NCI-H1930 (cell line): ENCODE results near the gene LMAN1.

Experiments used
- DNase-seq, 2 experiments: peaks; one replicate each; lab custom pipeline; 2025; lab: John Stamatoyannopoulos, UW

Gene LMAN1, protein sequence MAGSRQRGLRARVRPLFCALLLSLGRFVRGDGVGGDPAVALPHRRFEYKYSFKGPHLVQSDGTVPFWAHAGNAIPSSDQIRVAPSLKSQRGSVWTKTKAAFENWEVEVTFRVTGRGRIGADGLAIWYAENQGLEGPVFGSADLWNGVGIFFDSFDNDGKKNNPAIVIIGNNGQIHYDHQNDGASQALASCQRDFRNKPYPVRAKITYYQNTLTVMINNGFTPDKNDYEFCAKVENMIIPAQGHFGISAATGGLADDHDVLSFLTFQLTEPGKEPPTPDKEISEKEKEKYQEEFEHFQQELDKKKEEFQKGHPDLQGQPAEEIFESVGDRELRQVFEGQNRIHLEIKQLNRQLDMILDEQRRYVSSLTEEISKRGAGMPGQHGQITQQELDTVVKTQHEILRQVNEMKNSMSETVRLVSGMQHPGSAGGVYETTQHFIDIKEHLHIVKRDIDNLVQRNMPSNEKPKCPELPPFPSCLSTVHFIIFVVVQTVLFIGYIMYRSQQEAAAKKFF

DNA sequence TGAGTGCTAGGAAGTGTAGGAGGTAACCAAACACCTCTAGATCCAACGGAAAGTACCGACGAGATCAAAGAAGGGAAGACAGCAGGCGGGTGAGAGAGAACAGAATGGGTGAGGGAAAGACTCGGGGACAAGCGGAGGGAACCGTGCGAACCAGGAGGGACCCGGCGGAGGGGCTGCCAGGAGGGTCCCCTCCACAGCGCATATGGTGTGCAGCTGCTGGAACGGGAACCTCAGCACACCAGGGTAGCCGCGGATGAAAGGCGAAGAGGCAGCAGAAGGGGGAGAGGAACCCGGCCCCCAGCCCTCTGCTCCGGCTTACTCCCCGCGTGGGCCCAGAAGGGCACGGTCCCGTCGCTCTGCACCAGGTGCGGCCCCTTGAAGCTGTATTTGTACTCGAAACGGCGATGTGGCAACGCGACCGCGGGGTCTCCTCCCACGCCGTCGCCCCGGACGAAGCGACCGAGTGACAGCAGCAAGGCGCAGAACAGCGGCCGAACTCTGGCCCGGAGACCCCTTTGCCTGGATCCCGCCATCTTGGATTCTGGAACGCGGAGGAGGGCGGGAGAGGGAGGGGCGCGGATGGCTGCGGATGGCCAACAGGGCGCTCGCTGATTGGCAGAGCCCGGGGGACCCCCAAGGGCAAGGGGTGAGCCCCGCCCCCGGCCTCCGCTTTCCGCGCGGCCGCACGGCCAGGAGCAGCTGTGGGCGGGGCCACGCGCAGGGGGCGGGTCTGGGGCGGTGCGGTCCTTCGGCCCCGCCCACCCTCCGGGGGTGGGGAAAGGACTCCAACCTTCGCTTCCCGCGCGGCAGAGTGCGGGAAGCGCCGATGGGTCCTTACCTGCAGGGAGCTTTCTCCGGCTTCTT is at the start of gene LMAN1:
TSS of gene LMAN1 (minus strand) at position 554 of the 864 bp plus-strand sequence. CDS start at position 533, 21 bp downstream.
- peak; percentile 91 to 97 for DNase-seq

DNA sequence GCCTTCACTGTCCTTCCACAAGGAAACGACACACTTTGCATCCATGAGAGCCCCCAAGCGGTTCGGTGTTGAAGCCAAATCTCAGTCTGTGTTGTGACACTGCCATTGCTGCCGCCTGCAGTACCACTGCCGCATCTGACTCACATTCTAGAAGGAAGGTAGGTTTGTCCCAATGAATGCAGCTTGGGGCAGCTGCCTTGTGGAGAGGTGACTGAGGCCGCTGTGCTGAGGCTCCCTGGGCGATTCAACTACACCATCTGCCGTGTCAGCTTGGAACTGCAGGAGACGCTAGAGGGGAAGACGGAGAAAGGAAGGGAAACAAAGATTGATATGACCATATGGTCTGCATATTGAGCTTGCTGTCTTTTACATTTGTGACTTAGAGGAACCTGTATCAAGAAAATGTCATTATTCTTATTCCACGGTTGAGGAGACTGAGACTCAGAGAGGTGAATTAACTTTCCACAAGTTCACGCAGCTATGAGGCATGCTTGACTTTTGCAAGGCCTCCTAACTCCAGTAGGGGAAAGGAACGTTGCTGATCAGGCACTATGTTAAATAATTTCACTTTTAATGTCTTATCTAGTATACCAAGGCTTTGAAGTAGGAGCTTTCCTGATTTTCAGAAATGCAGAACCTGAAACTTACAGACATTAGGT is 43.5 kb upstream of the LMAN1 start:
- peak; percentile 93 to 95 for DNase-seq

- no peak for DNase-seq
Measured at GRCh38 chr18:59400407-59400806, 41.3 kb upstream of the LMAN1 start.

DNA sequence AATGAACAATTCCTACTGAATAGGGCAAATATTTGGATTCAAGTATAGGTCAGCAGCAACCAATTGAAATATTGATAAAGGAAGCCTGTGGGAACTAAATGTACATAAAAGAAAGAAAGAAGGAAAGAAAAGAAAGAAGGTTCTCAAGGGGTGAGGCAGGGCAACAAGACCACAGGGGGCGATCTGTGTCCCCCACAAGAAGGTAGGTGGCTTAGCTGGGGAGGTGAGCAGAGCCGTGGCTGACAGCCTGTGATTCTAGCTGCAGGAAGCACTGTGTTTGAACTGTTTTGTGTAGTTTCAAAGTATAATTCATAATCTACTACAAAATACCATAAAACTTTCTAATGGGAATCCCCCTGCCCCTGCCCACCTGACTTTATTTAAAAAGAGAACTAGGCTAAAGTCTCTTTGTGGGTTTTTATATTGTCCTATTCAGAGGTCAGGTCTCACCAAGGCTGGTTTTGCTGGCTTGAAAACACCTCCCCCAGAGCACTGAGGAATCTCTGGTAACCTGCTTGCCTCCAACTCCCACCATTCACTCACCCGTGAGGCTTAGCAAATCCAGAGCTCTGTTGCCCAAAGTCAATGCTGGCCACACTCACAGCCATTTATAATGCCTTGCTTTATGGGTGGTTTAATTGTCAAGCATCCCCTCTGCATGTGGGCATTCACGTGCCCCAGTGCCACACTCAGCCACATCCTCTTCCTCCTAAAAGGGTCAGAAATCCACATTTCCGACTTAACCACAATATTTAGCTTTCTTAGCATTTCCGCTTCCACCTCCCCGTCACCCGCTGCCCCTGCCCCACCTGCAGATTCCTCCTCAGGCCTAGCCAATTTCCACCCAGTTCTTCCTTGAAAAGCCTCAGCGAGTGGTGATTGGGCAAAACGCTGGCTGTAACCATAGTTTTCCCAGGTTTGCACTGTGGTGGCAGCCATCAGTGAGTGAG is 36.4 kb upstream of the LMAN1 start:
- DNase-seq = no peak

DNA sequence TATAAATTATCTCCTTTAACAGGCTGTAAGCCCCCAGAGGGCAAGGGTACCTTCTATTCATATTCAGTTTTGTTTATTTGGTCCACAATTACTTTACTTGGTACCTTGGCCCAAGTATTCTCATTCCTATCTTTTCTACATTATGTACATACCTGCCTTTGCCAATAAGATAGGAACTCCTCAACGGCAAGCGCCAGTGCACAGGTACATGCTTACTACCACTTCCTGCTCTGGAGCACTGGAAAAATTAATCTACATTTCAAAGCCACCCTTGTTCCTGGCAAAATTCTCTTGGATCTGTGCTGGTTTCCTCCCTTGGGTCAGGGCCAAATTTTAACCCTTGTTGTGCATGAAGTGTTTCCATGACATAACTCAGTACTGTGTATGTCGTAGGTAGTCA is 34.3 kb upstream of the LMAN1 start:
- DNase-seq = no peak

GRCh38 chr18:59388817-59389216 is 29.8 kb upstream of the LMAN1 start:
- no peak for DNase-seq

DNA sequence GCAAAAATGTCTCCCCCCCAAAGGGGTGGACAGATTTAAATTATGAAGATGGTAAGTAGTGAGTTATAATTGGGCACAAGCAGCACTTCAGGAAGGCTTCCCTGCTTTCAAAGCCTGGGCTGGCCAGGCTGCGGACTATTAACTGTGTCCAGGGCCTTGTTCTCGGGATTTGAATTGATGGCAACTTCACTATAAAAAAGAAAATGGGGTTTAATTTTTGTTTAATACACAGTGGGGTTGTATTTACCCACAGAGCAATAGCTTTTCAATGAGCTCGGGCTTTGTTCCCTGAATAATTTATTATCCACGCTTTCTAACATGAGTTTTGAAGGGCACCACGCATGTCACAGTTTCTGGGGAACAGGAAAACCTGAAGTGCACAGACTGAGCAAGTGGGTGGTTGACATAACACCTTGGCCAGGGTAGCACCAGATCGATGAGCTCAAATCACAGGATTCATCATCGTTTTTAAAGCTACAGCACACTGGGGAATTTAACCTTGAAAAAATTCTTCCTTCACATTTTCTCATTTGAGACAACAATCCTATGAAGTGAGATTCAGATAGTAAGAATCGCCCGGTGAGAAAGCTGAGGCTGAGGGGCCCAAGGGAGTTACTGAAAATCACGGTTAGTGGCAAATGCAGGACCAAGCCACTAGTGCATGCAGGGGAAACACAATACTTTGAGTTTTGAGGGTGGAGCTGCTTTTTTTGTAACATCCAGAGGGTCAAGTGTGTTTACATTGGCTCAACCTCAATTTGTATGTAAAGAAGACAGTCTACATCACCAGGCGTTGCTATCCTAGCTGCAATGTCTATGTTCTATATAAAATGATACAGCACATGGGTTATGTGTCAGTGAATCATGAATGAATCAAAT is 28.9 kb upstream of the LMAN1 start:
- no peak for DNase-seq

- DNase-seq = peak; percentile 44 to 48
Measured at GRCh38 chr18:59386909-59387686, 28.0 kb upstream of the LMAN1 start.

DNA sequence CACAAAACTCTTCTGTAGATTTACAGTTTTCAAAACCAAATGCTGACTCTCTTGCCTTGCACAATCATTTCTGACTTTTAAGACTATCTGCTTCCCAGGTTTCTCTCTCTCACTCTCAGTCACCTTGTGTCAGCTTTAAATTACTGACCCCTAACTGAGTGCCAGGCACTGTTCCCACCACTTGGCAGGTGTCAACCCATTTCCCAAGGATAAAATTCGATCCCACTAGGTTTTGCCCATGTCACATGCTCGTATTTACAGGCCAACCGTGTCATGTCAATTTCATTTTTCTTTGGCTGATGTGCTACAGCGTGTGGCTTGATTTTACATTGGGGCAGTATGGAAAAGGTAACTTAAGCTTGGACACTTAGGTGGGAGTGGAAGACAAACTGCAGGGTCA is 26.1 kb upstream of the LMAN1 start:
- no peak for DNase-seq

- DNase-seq = peak; percentile 22 to 27
Measured at GRCh38 chr18:59383851-59384250, 24.8 kb upstream of the LMAN1 start.

GRCh38 chr18:59382383-59382782 is 23.3 kb upstream of the LMAN1 start:
- DNase-seq = no peak

- DNase-seq = no peak
Measured at GRCh38 chr18:59381949-59382348, 22.9 kb upstream of the LMAN1 start.

DNA sequence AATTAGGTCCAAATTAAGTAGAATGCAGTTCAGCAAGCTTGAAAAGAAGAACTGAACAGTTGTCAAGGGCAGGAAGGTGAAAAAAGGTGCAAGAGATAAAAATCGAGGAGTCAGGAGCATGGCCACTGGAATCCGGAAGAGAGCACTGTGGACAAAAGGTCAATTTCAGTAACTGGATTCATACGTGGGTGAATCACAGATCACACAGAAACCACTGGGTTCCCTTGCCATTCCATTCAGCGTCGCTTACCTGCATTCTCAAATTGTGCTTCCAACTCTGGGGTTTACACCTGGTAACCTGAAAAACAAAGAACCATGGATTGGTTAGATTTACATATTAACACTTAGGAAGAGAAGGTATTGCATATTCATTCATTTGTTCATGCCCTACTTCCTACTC is 21.6 kb upstream of the LMAN1 start:
- DNase-seq = no peak

DNA sequence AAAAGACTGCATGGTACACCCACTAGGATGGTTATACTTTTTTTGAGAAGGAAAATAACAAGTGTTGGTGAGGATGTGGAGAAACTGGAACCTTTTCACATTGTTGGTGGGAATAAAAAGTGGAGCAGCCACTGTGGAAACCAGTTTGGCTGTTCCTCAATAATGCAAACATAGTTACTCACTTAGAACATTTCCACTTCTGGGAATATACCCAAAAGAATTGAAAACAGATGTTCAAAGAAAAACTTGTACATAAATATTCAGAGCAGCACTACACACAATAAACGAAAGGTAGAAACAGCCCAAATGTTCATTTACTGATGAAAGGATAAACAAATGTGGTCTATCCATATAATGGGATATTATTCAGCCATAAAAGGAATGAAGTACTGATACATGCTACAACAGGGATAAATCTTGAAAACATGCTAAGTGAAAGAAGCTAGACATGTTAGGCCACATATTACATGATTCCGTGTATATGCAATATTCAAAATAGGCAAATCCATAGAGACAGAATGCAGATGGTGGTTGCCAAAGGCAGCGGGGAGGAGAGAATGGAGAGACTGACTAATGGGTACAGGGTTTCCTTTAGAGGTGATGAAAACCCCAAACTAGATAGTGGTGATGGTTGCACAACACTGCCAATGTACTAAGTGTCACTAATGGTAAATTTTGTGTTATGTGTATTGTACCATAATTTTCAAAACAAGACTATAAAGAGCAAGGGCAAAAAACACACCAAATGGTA is 20.9 kb upstream of the LMAN1 start:
- no peak for DNase-seq

DNA sequence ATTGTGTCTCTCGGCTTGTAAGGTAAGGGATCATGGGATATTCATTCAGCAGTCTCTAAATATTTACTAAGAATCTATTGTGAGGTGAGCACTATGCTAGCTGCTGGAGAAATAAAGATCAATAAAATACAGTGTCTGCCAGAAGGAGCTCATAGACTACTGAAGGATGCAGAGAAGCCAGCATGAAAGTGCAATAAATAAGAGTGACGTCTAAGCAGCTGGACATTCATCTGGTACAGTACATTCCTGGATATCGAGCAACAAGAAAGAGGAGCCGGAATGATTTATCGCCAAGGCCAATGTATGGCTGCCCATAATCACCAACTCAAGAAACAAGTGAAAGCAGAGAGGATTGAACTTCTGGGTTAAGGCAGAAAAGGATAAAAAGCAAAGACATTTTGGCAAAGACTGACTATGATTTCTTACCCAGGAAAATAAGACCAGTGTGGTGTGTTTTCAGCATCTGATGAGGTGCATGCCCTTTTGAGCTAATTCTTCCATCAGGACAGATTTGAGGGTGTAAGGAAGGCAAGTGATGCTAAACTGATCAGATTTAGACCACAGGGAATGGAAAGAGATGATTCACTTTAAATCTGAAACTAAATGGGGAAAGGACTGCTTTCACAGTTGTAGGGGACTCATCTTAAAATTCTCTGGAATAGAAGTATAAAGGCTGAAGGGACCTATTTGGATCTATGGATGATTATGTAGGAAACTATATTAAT is 18.7 kb upstream of the LMAN1 start:
- DNase-seq = no peak

DNA sequence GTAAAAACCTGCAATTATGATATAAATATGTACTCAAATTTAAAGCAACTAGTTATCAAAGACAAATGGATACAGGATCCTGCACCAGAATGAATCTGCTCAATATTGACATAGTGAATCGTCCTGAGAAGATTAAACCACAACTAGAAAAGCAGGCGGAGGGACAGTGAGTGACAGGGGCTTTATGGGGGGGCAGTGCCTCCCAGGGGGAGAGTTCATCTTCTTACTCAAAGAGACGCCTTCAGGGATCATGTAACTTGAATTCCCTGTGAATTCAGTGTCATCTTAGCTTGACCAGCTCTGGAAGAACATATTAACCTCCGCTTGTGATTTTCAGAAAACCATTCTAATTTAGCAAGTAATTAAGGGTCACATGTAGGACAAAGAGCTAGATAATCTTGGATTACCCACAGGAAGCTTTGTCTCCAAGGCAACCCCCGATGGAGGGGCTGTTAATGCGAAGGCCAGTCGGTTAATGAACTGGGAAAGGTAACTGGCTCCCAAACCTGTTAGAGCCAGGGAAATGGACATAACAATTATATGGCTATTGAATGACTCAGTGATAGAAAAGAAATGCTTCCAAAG is 17.4 kb upstream of the LMAN1 start:
- DNase-seq = peak in 1 of 2 experiments; percentile 43

DNA sequence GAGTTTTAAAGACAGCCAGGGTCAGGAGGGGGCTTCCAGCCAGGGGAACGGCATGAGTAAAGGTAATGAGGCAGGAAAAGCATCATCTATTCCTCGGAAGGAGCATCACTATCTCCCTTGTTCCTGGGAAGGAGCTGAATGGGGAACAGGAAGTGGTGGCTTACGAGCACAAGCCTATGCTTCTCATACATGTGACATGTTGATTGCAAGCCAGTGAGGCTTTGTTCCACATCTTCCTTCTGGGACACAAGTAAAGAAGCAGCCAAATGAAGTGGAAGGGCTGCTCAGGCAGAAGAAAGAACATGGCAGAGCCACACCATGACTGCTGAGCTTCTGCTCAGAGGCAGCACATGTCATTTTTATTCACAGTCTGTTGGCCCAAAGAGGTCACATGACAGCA is 15.1 kb upstream of the LMAN1 start:
- no peak for DNase-seq

DNA sequence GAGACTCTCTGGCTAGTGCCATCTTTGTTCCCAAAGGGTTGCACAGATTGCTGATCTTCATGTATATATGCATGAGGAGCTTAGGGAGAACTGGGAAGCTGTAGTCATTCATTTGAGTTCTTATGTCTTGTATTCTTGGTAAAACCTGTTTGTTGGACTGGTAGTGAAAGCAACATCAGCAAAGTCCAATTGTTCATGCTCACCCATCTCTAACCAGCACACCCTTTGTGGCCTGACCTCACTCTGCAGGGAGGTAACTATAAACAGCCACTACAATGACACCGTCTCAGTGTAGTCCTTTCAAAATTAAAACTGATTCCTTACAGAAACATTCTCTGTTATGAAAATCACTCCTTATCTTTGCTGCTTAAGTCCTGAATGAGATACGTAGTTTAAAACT is 13.9 kb upstream of the LMAN1 start:
- DNase-seq = no peak
